Tibial artery (tissue), 4 donors: ENCODE results near the gene SEMA3D.

Experiments used
- DNase-seq, 2 donors: peaks; one replicate each; pipeline ENCODE4 v3.0.0-alpha.2; 2019
- H3K27ac ChIP-seq, 2 donors: fragments of 200-600 bp; sonication (generic) in 1 of 2; 1 replicate in 1 of 2; 2 replicates in 1 of 2; pipeline ENCODE4 v1.5.1; 2018 to 2019; ENCODE audit warnings: mild to moderate bottlenecking in 1 of 2
- H3K27me3 ChIP-seq, 2 donors: fragments of 200-600 bp; sonication (generic) in 1 of 2; one replicate each; pipeline versions ENCODE4 v1.5.1 to v1.6.0; 2016 to 2019
- H3K36me3 ChIP-seq, 3 donors: fragments of 200-600 bp; sonication (generic) in 2 of 3; one replicate each; pipeline ENCODE4 v1.5.1; 2016 to 2019; ENCODE audit warnings: mild to moderate bottlenecking in 2 of 3
- H3K4me1 ChIP-seq, 4 donors: fragments of 200-600 bp; sonication (generic) in 2 of 4; 1 replicate in 3 of 4; 2 replicates in 1 of 4; pipeline ENCODE4 v1.5.1; 2016 to 2019
- H3K4me3 ChIP-seq, 2 donors: fragments of 200-600 bp; sonication (generic) in 1 of 2; 1 replicate in 1 of 2; 2 replicates in 1 of 2; pipeline ENCODE4 v1.5.1; 2018 to 2019; ENCODE audit warnings: mild to moderate bottlenecking in 2 of 2
- H3K9me3 ChIP-seq, 3 donors: fragments of 200-600 bp; sonication (generic) in 1 of 3; one replicate each; pipeline ENCODE4 v1.5.1; 2016 to 2019
- CTCF ChIP-seq, 2 experiments: fragments of 200-600 bp in 1 of 2; fragments of 450-650 bp in 1 of 2; IDR thresholded peaks; one replicate each; pipeline ENCODE4 v1.5.1; 2017 to 2019; ENCODE audit warnings: antibody characterized with exemption in 2 of 2, mild to moderate bottlenecking in 1 of 2, moderate library complexity in 1 of 2
- intact Hi-C: fragments of 100-400 bp; cut with DNase I; formaldehyde crosslinking; loops from one replicate; pipeline ENCODE4 v1.15.0; 2023; ENCODE audit warnings: low total_unique reads

Gene SEMA3D

GRCh38 chr7:85201209-85201608, 14.4 kb upstream of the SEMA3D start:
- no peak for DNase-seq
- Histone ChIP-seq H3K4me3 (no peak overlapping the region), H3K36me3 (no peaks in the 10 kb centered on the region), H3K27me3 (no peaks in the 10 kb centered on the region), H3K27ac (no peak overlapping the region), H3K9me3 (no peaks in the 10 kb centered on the region), H3K4me1 (no peaks in the 10 kb centered on the region)
- intact Hi-C loops: no loop called here
- TF ChIP-seq CTCF (IDR thresholded peaks at IDR 0.05): no peak

DNA sequence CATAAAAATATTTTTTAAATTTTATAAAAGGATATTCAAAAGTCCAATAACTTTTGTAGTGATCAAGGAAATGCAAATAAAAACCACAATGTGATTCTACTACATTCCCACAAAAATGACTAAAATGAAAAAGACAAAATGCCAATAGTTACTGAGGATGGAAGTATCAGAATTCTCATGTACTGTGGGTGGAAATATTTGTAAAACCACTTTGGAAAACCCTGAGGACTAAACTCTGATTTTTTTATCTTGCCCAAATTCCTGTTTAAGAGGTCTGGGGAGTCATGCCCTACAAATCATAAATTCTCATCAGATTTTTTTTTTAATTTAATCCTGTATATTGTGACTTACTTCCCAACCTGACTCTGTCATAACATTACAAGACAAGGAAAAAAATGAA, 9.8 kb upstream of the SEMA3D start:
- no peak for DNase-seq
- Histone ChIP-seq H3K4me1 (no peaks in the 10 kb centered on the region), H3K36me3 (no peaks in the 10 kb centered on the region), H3K27ac (no peak overlapping the region), H3K4me3 (no peak overlapping the region), H3K27me3 (no peaks in the 10 kb centered on the region), H3K9me3 (no peaks in the 10 kb centered on the region)
- no peak for TF ChIP-seq CTCF (IDR thresholded peaks at IDR 0.05)
- intact Hi-C loops: no loop called here

- no peaks in the 10 kb centered on the region for H3K36me3 ChIP-seq
- H3K27ac ChIP-seq: no peak overlapping the region
- intact Hi-C loops: no loop called here
- no peaks in the 10 kb centered on the region for H3K9me3 ChIP-seq
- no peak overlapping the region for H3K4me3 ChIP-seq
- DNase-seq: no peak
- TF ChIP-seq CTCF (IDR thresholded peaks at IDR 0.05): peak; percentile 10 to 19
- no peaks in the 10 kb centered on the region for H3K27me3 ChIP-seq
- H3K4me1 ChIP-seq: peaks cover 0 to 12% (median 8%) of the 10 kb centered on the region in 4 donors
These were observed 4.5 kb upstream of the SEMA3D start for GRCh38 chr7:85191383-85191782.

DNA sequence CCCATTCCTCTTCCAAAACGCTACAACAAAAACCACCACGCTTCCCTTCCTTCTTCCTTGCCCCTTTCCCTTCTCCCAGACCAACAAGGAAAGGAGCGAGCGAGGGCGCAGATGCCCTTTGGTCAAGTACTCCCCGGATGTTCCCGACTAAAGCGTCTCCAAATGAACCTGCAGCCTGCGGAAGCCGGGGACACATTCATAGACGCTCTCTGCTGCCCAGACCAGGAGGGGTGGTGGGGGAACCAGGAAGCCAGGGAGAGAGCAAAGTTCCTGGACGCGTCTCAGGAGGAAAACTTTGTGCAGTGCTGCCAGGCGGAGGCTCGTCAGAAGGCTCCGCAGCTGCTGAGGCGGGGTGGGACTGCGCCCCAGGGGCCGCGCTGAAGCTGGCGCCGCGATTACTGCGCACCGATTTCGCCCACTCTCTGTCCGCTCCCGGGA, 754 bp downstream of the SEMA3D start:
- Histone ChIP-seq H3K36me3 (no peaks in the 10 kb centered on the region), H3K9me3 (no peaks in the 10 kb centered on the region), H3K4me1 (peaks cover 0 to 25% (median 14%) of the 10 kb centered on the region in 4 donors), H3K4me3 (peak overlapping the region; percentile 64 to 69), H3K27ac (peak overlapping the region; percentile 75 to 88), H3K27me3 (no peaks in the 10 kb centered on the region)
- no peak for TF ChIP-seq CTCF (IDR thresholded peaks at IDR 0.05)
- intact Hi-C loops: loop anchor here (5.0 kb wide), 1 partner anchor 144 kb away; no protein-coding TSS in a partner anchor
- DNase-seq: peak; percentile 44 to 73

GRCh38 chr7:85185424-85186082, 1.3 kb downstream of the SEMA3D start:
- Histone ChIP-seq H3K27me3 (no peaks in the 10 kb centered on the region), H3K36me3 (no peaks in the 10 kb centered on the region), H3K4me1 (peaks cover 0 to 25% (median 14%) of the 10 kb centered on the region in 4 donors), H3K4me3 (peak overlapping the region; percentile 64 to 69), H3K27ac (peak overlapping the region; percentile 75 to 88), H3K9me3 (no peaks in the 10 kb centered on the region)
- no peak for TF ChIP-seq CTCF (IDR thresholded peaks at IDR 0.05)
- intact Hi-C loops: loop anchor here (5.0 kb wide), 1 partner anchor 143 kb away; no protein-coding TSS in a partner anchor
- DNase-seq: peak; percentile 74 to 90
